Esophagus squamous epithelium (tissue), 5 donors: Measurements from ENCODE around the gene IQSEC1. TPM values are rescaled to one million over a fixed set of nuclear protein-coding genes. Genes with fewer than 3 reads are reported as not detected.

Source experiments
- DNase-seq: peaks from one replicate; lab custom pipeline; 2025; lab: John Stamatoyannopoulos, UW
- H3K27ac ChIP-seq, 4 donors: fragments of 200-600 bp; sonication (generic); one replicate each; pipeline ENCODE4 v1.5.1; 2016 to 2019; ENCODE audit warnings: mild to moderate bottlenecking in 1 of 4
- H3K27me3 ChIP-seq, 4 donors: fragments of 200-600 bp; sonication (generic); 1 replicate in 3 of 4; 2 replicates in 1 of 4; pipeline versions ENCODE4 v1.5.1 to v1.6.0; 2017 to 2021; ENCODE audit warnings: antibody characterized with exemption in 1 of 4
- H3K36me3 ChIP-seq, 3 donors: fragments of 200-600 bp; sonication (generic); one replicate each; pipeline ENCODE4 v1.5.1; 2016 to 2019
- H3K4me1 ChIP-seq, 3 donors: fragments of 200-600 bp; sonication (generic); one replicate each; pipeline ENCODE4 v1.5.1; 2017 to 2019
- H3K4me3 ChIP-seq, 4 donors: fragments of 200-600 bp; sonication (generic); 1 replicate in 3 of 4; 2 replicates in 1 of 4; pipeline ENCODE4 v1.5.1; 2016 to 2019; ENCODE audit warnings: mild to moderate bottlenecking in 2 of 4, moderate library complexity in 1 of 4
- H3K9me3 ChIP-seq, 3 donors: fragments of 200-600 bp; sonication (generic); one replicate each; pipeline ENCODE4 v1.5.1; 2016 to 2019
- POLR2A ChIP-seq, 4 donors: fragments of 450-650 bp; IDR thresholded peaks; one replicate each; pipeline ENCODE4 v1.6.1; 2017; ENCODE audit warnings: antibody characterized with exemption in 4 of 4, mild to moderate bottlenecking in 4 of 4, moderate library complexity in 3 of 4
- whole genome bisulfite sequencing, 2 donors: methylation state at CpG; one replicate each; pipeline ENCODE4 v1.1.5; 2018; 5-methylcytosine and 5-hydroxymethylcytosine counted together
- intact Hi-C: fragments of 100-400 bp; cut with DNase I; formaldehyde crosslinking; loops from one replicate; pipeline ENCODE4 v1.15.0; 2022
- total RNA-seq, 4 donors: library from RNA; depleted of rRNA; stranded (reverse); fragments of >200 nt; gene quantifications; one replicate each; pipeline ENCODE4 v1.1.0, GENCODE V29; 2016
- TF ChIP-seq, protein P1 (sequence below), 6 experiments: fragments of 450-650 bp in 4 of 6; fragments of 200-600 bp in 2 of 6; sonication (generic) in 2 of 6; IDR thresholded peaks; one replicate each; pipeline ENCODE4 v1.5.1; 2016 to 2019; ENCODE audit warnings: antibody characterized with exemption in 6 of 6, mild to moderate bottlenecking in 4 of 6, moderate library complexity in 4 of 6
- donor health status: DM: yes; HTN: yes; CAD: no.

The IQSEC1 gene
- total RNA-seq, 4 donors from 2014 or later: 7.3 to 27.1 (median 10.7) TPM

DNA sequence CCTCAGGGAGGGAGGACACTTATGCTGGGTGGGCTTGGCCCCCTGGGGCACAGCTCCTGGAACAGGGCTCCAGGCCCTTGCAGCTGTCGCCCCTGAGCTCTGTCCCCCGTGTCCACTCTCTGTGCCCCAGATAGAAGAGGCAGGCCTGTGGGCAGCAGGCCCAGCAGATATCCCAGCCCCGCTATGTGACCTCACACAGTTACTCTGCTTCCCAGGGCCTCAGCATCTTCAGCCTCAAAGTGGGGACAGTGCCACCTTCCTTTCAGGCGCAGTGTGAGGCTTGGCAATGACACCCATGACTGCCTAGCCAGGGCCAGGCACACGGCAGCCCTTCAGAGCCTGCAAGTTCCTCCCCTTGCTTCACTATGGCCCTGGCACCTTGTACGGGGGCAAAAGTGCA lies 98.4 kb downstream of the IQSEC1 start:
- intact Hi-C loops: no loop called here
- WGBS, 2 donors: 80 to 90% methylated on average over 2 to 5 of the region's 6 CpGs
- H3K4me3 ChIP-seq: no peak overlapping the region
- no peaks in the 10 kb centered on the region for H3K9me3 ChIP-seq
- no peaks in the 10 kb centered on the region for H3K27me3 ChIP-seq
- no peak overlapping the region for H3K27ac ChIP-seq
- TF ChIP-seq, protein P1, sequence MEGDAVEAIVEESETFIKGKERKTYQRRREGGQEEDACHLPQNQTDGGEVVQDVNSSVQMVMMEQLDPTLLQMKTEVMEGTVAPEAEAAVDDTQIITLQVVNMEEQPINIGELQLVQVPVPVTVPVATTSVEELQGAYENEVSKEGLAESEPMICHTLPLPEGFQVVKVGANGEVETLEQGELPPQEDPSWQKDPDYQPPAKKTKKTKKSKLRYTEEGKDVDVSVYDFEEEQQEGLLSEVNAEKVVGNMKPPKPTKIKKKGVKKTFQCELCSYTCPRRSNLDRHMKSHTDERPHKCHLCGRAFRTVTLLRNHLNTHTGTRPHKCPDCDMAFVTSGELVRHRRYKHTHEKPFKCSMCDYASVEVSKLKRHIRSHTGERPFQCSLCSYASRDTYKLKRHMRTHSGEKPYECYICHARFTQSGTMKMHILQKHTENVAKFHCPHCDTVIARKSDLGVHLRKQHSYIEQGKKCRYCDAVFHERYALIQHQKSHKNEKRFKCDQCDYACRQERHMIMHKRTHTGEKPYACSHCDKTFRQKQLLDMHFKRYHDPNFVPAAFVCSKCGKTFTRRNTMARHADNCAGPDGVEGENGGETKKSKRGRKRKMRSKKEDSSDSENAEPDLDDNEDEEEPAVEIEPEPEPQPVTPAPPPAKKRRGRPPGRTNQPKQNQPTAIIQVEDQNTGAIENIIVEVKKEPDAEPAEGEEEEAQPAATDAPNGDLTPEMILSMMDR (IDR thresholded peaks at IDR 0.05): no peak
- no peak for TF ChIP-seq POLR2A (IDR thresholded peaks at IDR 0.05)
- peaks cover 0 to 1% (median 0%) of the 10 kb centered on the region in 3 donors for H3K4me1 ChIP-seq
- no peak for DNase-seq
- no peaks in the 10 kb centered on the region for H3K36me3 ChIP-seq

DNA sequence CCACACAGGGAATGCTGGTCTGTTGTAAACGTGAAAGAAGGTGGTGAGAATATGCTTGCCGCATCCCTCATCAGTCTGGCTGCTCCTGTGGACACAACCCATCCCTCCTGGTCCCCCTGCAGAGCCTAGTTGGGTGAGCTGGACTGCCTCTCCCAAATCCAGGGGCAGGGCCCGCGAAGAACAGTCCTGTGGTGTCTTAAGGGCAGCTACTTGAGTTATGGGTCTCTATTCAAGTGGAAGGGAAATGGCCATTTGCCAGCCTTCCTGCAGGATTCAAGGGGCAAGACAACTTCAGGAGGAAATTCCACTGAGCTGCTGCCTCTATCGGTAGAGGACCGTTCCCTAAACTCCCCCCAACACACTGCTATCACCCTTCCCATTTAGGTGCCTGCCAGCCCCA lies 98.9 kb downstream of the IQSEC1 start:
- intact Hi-C loops: no loop called here
- H3K36me3 ChIP-seq: no peaks in the 10 kb centered on the region
- peaks cover 0 to 6% (median 0%) of the 10 kb centered on the region in 3 donors for H3K4me1 ChIP-seq
- TF ChIP-seq, protein P1 (IDR thresholded peaks at IDR 0.05): no peak
- H3K9me3 ChIP-seq: no peaks in the 10 kb centered on the region
- WGBS, 2 donors: 70 to 82% methylated on average over 2 to 6 of the region's 6 CpGs
- no peak overlapping the region for H3K4me3 ChIP-seq
- no peak overlapping the region for H3K27ac ChIP-seq
- no peaks in the 10 kb centered on the region for H3K27me3 ChIP-seq
- DNase-seq: no peak

DNA sequence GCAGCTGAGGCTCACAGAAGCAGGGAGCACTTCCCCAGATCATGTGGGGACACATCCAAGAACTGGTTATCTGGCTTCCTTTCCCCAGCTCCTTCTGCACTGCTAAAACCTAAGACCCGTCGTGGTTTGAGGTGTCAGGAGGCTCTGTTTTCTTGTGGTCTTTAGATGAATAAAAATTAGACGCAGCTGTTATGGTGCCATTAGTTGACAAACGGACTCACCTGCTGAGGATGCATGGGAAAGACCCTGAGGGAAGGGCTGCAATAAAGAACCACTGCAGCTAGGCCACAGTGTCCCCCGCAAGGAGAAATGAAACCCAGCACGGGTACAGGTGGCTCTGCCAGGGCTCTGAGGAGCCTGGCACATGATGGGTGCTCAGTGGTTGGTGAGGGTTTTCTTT lies 99.4 kb downstream of the IQSEC1 start:
- DNase-seq: no peak
- TF ChIP-seq, protein P1 (IDR thresholded peaks at IDR 0.05): no peak
- TF ChIP-seq POLR2A (IDR thresholded peaks at IDR 0.05): no peak
- Histone ChIP-seq H3K4me1 (peaks cover 0 to 11% (median 0%) of the 10 kb centered on the region in 3 donors), H3K36me3 (no peaks in the 10 kb centered on the region), H3K27ac (no peak overlapping the region), H3K27me3 (no peaks in the 10 kb centered on the region), H3K4me3 (no peak overlapping the region), H3K9me3 (no peaks in the 10 kb centered on the region)
- intact Hi-C loops: no loop called here
- WGBS, 2 donors: 65 to 67% methylated on average over 4 to 6 of the region's 6 CpGs

DNA sequence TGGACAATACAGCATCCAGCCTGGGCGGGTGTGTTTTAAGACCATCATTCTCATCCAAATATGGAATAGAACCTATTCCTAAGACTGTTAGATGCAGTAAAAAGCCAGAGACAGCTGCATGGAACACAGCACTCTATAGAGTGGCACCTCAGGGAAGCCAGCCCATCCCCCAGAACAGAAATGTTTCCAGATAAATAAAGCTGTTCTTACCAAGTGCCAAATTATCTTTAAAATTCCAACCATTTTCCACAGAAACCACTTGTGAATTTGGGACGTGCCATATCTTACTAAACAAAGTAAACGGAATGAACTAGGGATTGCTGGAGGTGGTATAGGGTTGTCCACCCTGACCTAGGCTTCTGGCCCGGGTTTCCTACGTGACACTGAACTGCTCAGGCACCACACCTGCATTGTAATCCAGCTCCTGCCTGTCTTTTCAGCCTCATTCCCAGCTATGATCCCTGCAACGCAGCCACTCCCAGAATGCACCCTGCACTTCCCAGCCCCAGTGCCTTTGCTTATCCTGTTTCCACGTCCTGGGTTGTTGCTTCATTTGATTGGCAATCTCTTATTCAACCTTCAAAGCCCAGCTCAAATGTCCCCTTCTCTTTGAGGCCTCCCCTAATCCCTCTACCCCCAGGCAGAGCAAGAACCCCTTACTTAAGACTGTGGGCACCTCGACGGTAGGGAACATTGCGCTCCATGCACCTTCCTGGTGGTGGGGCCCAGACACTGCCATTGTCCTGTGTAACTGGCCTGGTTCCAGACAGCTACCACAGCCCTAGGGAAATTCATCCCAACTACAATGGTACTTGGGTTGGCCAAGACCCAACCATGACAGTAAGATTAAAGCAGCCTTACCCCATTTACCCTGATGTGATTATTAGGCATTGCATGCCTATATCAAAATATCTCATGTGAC lies 100.2 kb downstream of the IQSEC1 start:
- H3K36me3 ChIP-seq: no peaks in the 10 kb centered on the region
- no peak for TF ChIP-seq POLR2A (IDR thresholded peaks at IDR 0.05)
- TF ChIP-seq, protein P1 (IDR thresholded peaks at IDR 0.05): no peak
- H3K27ac ChIP-seq: no peak overlapping the region
- H3K9me3 ChIP-seq: no peaks in the 10 kb centered on the region
- DNase-seq: no peak
- no peak overlapping the region for H3K4me3 ChIP-seq
- peaks cover 3 to 19% (median 4%) of the 10 kb centered on the region in 3 donors for H3K4me1 ChIP-seq
- intact Hi-C loops: no loop called here
- 75 to 87% methylated on average over 9 to 10 of the region's 10 CpGs for WGBS, 2 donors
- H3K27me3 ChIP-seq: no peaks in the 10 kb centered on the region

DNA sequence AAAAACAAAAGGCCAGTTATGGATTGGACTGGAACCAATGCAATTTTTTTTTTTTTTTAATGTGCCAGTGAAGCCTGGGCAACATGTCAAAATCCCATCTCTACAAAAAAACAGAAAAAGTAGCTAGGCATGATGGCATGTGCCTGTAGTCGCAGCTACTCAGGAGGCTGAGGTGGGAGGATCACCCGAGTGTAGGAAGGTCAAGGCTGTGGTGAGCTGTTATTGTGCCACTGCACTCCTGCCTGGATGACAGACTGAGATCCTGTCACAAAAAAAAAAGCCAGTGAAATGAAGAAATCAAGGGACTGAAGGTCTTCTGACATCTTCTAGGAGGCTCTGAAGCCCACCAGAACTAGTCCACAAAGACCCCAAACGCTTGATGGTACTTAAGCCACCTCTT lies 101.2 kb downstream of the IQSEC1 start:
- no peaks in the 10 kb centered on the region for H3K36me3 ChIP-seq
- DNase-seq: no peak
- WGBS, 2 donors: 83 to 85% methylated on average over 3 of the region's 3 CpGs
- H3K27me3 ChIP-seq: no peaks in the 10 kb centered on the region
- intact Hi-C loops: no loop called here
- TF ChIP-seq POLR2A (IDR thresholded peaks at IDR 0.05): no peak
- TF ChIP-seq, protein P1 (IDR thresholded peaks at IDR 0.05): no peak
- no peak overlapping the region for H3K4me3 ChIP-seq
- peaks cover 5 to 26% (median 6%) of the 10 kb centered on the region in 3 donors for H3K4me1 ChIP-seq
- no peaks in the 10 kb centered on the region for H3K9me3 ChIP-seq
- H3K27ac ChIP-seq: no peak overlapping the region
